NCI-H146 treated with DMSO at 0.1 percent for 48 hours (cell line): Measurements from ENCODE around the gene ACADL.
A peak's percentile ranks its signal among the peaks of the same experiment; 100 is the strongest.
"Not testable (repeated sequence)": the region's sequence is repeated elsewhere in the genome, so short reads cannot be mapped to it uniquely, and the experiment has no call there.

Experiments used
- DNase-seq: peaks from one replicate; lab custom pipeline; 2025; ENCODE audit not compliant: unreplicated experiment; lab: John Stamatoyannopoulos, UW

Gene ACADL

GRCh38 chr2:210203558-210203957 lies 21.7 kb downstream of the ACADL start:
- no peak for DNase-seq

GRCh38 chr2:210203147-210203546 lies 22.1 kb downstream of the ACADL start:
- DNase-seq = no peak

- DNase-seq = no peak
Measured at GRCh38 chr2:210199854-210200253, 25.4 kb downstream of the ACADL start.

GRCh38 chr2:210199186-210199765 lies 26.0 kb downstream of the ACADL start:
- DNase-seq = no peak

- no peak for DNase-seq
Measured at GRCh38 chr2:210198326-210198725, 26.9 kb downstream of the ACADL start.

GRCh38 chr2:210197720-210198119 lies 27.5 kb downstream of the ACADL start:
- no peak for DNase-seq

- DNase-seq = peak; percentile 38
Measured at GRCh38 chr2:210195101-210195852, 30.0 kb downstream of the ACADL start.

GRCh38 chr2:210190345-210190744 lies 34.9 kb downstream of the ACADL start:
- no peak for DNase-seq

GRCh38 chr2:210189452-210190138 lies 35.7 kb downstream of the ACADL start:
- no peak for DNase-seq

- DNase-seq = no peak
Measured at GRCh38 chr2:210188755-210189154, 36.5 kb downstream of the ACADL start.

- no peak for DNase-seq
Measured at GRCh38 chr2:210188190-210188589, 37.1 kb downstream of the ACADL start.

- DNase-seq = not testable (repeated sequence)
Measured at GRCh38 chr2:210183936-210184335, 41.3 kb downstream of the ACADL start.

GRCh38 chr2:210181606-210182088 lies 43.6 kb downstream of the ACADL start:
- not testable (repeated sequence) for DNase-seq

- DNase-seq = not testable (repeated sequence)
Measured at GRCh38 chr2:210181033-210181605, 44.1 kb downstream of the ACADL start.

GRCh38 chr2:210180477-210180876 lies 44.8 kb downstream of the ACADL start:
- DNase-seq = no peak

GRCh38 chr2:210179351-210179990 lies 45.8 kb downstream of the ACADL start:
- DNase-seq = no peak

GRCh38 chr2:210177769-210178168 lies 47.5 kb downstream of the ACADL start:
- DNase-seq = no peak

GRCh38 chr2:210177115-210177514 lies 48.1 kb downstream of the ACADL start:
- DNase-seq = not testable (repeated sequence)

GRCh38 chr2:210174086-210174485 lies 51.2 kb downstream of the ACADL start:
- DNase-seq = no peak

- peak; percentile 21 for DNase-seq
Measured at GRCh38 chr2:210172219-210172575, 53.0 kb downstream of the ACADL start.
